Measurements from ENCODE around the gene TERT.

The TERT gene

GRCh38 chr5:1325870-1326531 lies 31.1 kb upstream of the TERT start:
- Histone ChIP-seq H3K9me3 (ENCODE audit: control insufficient read depth, insufficient read depth, low read length) (no peaks in the 10 kb centered on the region), H3K4me1 (ENCODE audit: insufficient read depth, low read length) (no peaks in the 10 kb centered on the region), H3K9ac (ENCODE audit: low read depth, low read length) (no peak overlapping the region), H3K36me3 (ENCODE audit: insufficient read depth, low read length) (no peaks in the 10 kb centered on the region; the same call in 1 of the 2 replicates)

GRCh38 chr5:1325191-1325741 lies 30.4 kb upstream of the TERT start:
- H3K36me3 ChIP-seq (ENCODE audit: insufficient read depth, low read length): no peaks in the 10 kb centered on the region; the same call in 1 of the 2 replicates
- no peaks in the 10 kb centered on the region for H3K9me3 ChIP-seq (ENCODE audit: control insufficient read depth, insufficient read depth, low read length)
- H3K4me1 ChIP-seq (ENCODE audit: insufficient read depth, low read length): no peaks in the 10 kb centered on the region
- H3K9ac ChIP-seq (ENCODE audit: low read depth, low read length): no peak overlapping the region

DNA sequence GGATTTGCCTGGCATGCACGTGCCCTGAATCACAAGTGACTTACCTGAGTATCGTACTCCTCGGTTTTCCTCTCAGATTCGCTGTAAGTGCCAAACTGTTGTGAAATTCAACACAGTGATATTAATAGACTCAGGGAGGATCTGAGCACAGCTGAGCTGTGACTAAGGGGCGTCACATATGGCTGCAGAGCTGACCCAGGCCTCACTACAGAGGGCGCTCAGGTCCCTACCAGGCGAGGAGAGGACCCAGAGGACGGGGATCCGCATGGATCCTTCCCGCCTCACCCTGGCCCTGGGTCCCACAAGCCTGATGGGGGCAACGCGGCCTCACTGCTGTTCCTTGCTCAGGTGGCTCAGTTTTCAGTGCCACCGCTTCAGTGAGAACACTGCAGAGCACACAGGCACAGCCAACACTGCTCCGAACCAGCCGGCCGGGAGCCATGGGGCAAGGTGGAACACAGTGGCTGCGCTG lies 29.9 kb upstream of the TERT start:
- H3K36me3 ChIP-seq (ENCODE audit: insufficient read depth, low read length): peaks cover 3% of the 10 kb centered on the region; the same call in 1 of the 2 replicates
- no peaks in the 10 kb centered on the region for H3K9me3 ChIP-seq (ENCODE audit: control insufficient read depth, insufficient read depth, low read length)
- H3K4me1 ChIP-seq (ENCODE audit: insufficient read depth, low read length): no peaks in the 10 kb centered on the region
- no peak overlapping the region for H3K9ac ChIP-seq (ENCODE audit: low read depth, low read length)

DNA sequence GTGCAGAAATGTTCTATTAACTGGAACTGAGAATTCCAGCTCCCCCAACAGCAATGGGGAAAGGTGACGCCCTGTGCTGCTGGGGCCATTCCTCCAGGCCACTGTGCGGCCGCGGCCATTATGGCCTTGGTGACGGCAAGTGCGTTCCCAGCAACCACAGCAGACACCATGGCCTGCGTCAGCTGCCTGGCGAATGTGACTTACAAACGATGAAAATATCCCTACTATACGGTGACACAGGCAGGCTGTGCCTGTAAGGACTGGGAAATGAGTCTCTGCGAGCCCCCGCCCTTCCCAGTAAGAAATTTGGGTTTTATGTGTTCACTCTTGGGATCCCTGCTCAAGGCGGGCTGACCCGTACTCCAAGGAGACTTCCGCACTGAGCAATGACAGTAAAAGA lies 29.4 kb upstream of the TERT start:
- Histone ChIP-seq H3K9ac (ENCODE audit: low read depth, low read length) (no peak overlapping the region), H3K4me1 (ENCODE audit: insufficient read depth, low read length) (no peaks in the 10 kb centered on the region), H3K9me3 (ENCODE audit: control insufficient read depth, insufficient read depth, low read length) (no peaks in the 10 kb centered on the region), H3K36me3 (ENCODE audit: insufficient read depth, low read length) (peaks cover 3% of the 10 kb centered on the region; the same call in 1 of the 2 replicates)

DNA sequence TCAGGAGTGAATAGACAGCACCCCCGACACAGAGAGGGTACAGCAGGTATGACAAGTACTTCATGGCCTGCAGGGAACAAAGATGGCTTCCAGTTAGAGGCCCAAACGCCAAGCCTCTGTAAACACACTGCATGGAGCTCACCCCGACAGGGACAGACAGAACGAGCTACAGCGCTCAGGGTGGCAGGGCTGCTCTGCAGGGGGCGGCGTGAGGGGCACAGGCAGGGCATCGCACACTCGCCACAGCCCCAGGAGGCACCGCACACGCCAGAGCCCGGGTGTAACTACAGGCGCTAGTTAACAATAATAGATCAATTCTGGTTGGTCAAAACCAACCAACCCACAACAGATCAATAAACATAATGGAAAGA lies 28.9 kb upstream of the TERT start:
- Histone ChIP-seq H3K36me3 (ENCODE audit: insufficient read depth, low read length) (peaks cover 3% of the 10 kb centered on the region; the same call in 1 of the 2 replicates), H3K4me1 (ENCODE audit: insufficient read depth, low read length) (no peaks in the 10 kb centered on the region), H3K9me3 (ENCODE audit: control insufficient read depth, insufficient read depth, low read length) (no peaks in the 10 kb centered on the region), H3K9ac (ENCODE audit: low read depth, low read length) (no peak overlapping the region)

DNA sequence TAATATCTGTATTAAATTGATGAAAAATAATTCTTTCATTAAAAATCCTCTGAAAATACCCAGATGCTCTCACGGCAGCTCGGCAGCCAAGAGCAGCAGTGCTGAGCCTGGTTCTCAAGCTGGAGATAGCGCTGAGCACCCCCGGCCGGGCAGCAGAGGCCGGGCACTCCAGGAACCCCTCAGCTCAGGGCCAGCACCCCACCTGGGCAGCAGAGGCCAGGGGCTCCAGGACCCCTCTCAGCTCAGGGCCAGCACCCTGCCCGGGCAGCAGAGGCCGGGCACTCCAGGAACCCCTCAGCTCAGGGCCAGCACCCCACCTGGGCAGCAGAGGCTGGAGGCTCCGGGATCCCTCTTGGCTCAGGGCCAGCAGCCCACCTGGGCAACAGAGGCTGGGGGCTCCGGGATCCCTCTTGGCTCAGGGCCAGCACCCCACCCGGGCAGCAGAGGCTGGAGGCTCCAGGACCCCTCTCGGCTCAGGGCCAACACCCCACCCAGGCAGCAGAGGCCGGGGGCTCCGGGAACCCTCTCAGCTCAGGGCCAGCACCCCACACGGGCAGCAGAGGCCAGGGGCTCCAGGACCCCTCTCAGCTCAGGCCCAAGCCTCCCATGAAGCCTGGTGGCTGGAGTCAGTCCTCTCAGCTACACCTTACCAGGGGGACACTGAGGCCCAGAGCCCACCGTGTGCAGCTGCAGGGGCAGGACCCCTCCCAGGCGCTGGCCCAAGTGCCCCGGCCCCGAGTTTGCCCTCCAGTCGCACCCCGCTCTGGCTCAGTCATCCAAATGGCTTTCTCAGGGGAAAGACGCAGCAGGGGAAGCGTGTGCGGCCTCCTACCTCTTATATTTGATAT lies 28.3 kb upstream of the TERT start:
- H3K4me1 ChIP-seq (ENCODE audit: insufficient read depth, low read length): no peaks in the 10 kb centered on the region
- H3K36me3 ChIP-seq (ENCODE audit: insufficient read depth, low read length): peaks cover 3% of the 10 kb centered on the region; the same call in 1 of the 2 replicates
- H3K9me3 ChIP-seq (ENCODE audit: control insufficient read depth, insufficient read depth, low read length): no peaks in the 10 kb centered on the region
- H3K9ac ChIP-seq (ENCODE audit: low read depth, low read length): no peak overlapping the region

GRCh38 chr5:1322036-1322900 lies 27.4 kb upstream of the TERT start:
- Histone ChIP-seq H3K4me1 (ENCODE audit: insufficient read depth, low read length) (no peaks in the 10 kb centered on the region), H3K9me3 (ENCODE audit: control insufficient read depth, insufficient read depth, low read length) (no peaks in the 10 kb centered on the region), H3K36me3 (ENCODE audit: insufficient read depth, low read length) (peaks cover 3% of the 10 kb centered on the region; the same call in 1 of the 2 replicates), H3K9ac (ENCODE audit: low read depth, low read length) (no peak overlapping the region)

- H3K9ac ChIP-seq (ENCODE audit: low read depth, low read length): no peak overlapping the region
- H3K36me3 ChIP-seq (ENCODE audit: insufficient read depth, low read length): peaks cover 3% of the 10 kb centered on the region; the same call in 1 of the 2 replicates
- H3K9me3 ChIP-seq (ENCODE audit: control insufficient read depth, insufficient read depth, low read length): no peaks in the 10 kb centered on the region
- H3K4me1 ChIP-seq (ENCODE audit: insufficient read depth, low read length): no peaks in the 10 kb centered on the region
Measured at GRCh38 chr5:1321576-1321975, 26.7 kb upstream of the TERT start.

- peaks cover 5% of the 10 kb centered on the region for H3K4me1 ChIP-seq (ENCODE audit: insufficient read depth, low read length)
- no peaks in the 10 kb centered on the region for H3K9me3 ChIP-seq (ENCODE audit: control insufficient read depth, insufficient read depth, low read length)
- peaks cover 3% of the 10 kb centered on the region; the same call in 1 of the 2 replicates for H3K36me3 ChIP-seq (ENCODE audit: insufficient read depth, low read length)
- no peak overlapping the region for H3K9ac ChIP-seq (ENCODE audit: low read depth, low read length)
Measured at GRCh38 chr5:1320436-1321344, 25.8 kb upstream of the TERT start.

- H3K4me1 ChIP-seq (ENCODE audit: insufficient read depth, low read length): peaks cover 10% of the 10 kb centered on the region
- peaks cover 3% of the 10 kb centered on the region; the same call in 1 of the 2 replicates for H3K36me3 ChIP-seq (ENCODE audit: insufficient read depth, low read length)
- no peak overlapping the region for H3K9ac ChIP-seq (ENCODE audit: low read depth, low read length)
Measured at GRCh38 chr5:1319436-1320256, 24.8 kb upstream of the TERT start.

DNA sequence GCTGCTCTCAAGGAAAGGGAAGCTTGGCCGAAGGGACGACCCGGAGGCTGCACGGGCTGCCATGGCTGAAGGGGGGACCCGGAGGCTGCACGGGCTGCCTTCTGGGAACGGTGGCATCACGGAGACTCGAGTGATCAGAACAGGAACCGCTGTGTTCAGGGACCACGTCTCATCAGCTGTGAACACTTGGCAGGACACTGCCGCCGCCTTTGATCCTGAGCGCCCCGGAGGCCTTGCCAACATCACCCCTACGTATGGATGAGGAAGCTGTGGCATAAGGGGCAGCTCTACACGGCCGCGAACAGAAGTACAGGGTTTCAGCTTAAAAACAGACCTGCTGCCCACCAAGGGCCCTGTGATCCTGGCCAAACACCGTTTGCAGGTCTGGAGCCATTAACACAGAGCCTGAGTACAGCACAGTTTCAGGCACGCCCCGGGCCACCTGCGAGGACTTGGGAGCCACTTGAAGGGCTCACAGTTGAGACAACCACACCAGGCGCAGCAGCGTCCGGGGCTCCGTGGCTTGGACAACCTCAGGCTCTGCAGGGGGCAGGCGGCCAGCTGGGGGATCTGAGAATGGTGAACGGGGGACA lies 23.9 kb upstream of the TERT start:
- Histone ChIP-seq H3K4me1 (ENCODE audit: insufficient read depth, low read length) (peaks cover 10% of the 10 kb centered on the region), H3K9ac (ENCODE audit: low read depth, low read length) (no peak overlapping the region), H3K9me3 (ENCODE audit: control insufficient read depth, insufficient read depth, low read length) (no peaks in the 10 kb centered on the region), H3K36me3 (ENCODE audit: insufficient read depth, low read length) (peaks cover 3% of the 10 kb centered on the region; the same call in 1 of the 2 replicates)

More at GRCh38 chr5:1319436-1320256, 24.8 kb upstream of the TERT start:
- H3K9me3 ChIP-seq (ENCODE audit: control insufficient read depth, insufficient read depth, low read length): no peaks in the 10 kb centered on the region

DNA sequence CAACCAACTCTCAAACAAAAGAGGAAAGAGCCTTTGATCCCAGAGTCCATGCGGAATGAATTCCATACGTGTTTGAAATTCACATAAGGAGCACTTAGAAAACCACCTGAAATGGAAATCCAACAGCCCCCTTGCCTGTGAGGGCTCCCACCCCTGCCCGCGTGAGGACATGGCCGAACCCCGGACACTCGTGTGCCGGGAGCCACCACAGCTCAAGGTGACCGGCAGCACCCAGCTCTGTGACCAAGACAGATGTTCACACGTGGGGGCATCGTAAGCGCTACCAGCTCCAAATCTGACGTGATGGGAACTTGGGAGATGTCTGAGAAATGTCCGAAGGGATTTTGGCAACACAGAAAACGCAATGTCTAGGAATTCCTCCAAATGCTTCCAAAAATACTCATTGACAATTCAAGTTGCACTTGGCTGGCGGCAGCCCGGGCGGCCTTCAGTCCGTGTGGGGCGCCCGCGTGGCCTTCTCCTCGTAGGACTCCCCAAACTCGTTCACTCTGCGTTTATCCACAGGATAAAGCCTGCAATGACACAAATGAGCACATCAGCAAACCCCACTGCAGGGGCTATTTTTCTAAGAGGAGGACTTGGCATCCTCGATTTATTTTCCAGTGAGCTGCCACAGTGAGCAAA lies 23.2 kb upstream of the TERT start:
- no peak overlapping the region for H3K9ac ChIP-seq (ENCODE audit: low read depth, low read length)
- H3K4me1 ChIP-seq (ENCODE audit: insufficient read depth, low read length): peaks cover 10% of the 10 kb centered on the region
- H3K36me3 ChIP-seq (ENCODE audit: insufficient read depth, low read length): peaks cover 3% of the 10 kb centered on the region; the same call in 1 of the 2 replicates
- H3K9me3 ChIP-seq (ENCODE audit: control insufficient read depth, insufficient read depth, low read length): no peaks in the 10 kb centered on the region
